ENCODE data around the gene HSPBAP1.
"Not testable (repeated sequence)": the region's sequence is repeated elsewhere in the genome, so short reads cannot be mapped to it uniquely, and the experiment has no call there.

Gene HSPBAP1

GRCh38 chr3:122748347-122748746 lies 45.3 kb downstream of the HSPBAP1 start:
- POLR2A ChIA-PET, result no interaction called here
- no peak for TF ChIP-seq CTCF (IDR thresholded peaks at IDR 0.05; ENCODE audit: control extremely low read depth, extremely low read depth, low read depth, missing control alignments)
- no peak for DNase-seq (ENCODE audit: extremely low spot score)
- CTCF ChIA-PET, result no interaction called here

- POLR2A ChIA-PET; CTCF ChIA-PET; DNase-seq (ENCODE audit: extremely low spot score): not testable (repeated sequence)
Measured at GRCh38 chr3:122747295-122747694, 46.3 kb downstream of the HSPBAP1 start.

- POLR2A ChIA-PET, result no interaction called here
Measured at GRCh38 chr3:122745369-122746021, 48.1 kb downstream of the HSPBAP1 start.

GRCh38 chr3:122743581-122744120 lies 50.0 kb downstream of the HSPBAP1 start:
- ChIA-PET CTCF (interaction anchor here (1.4 to 3.3 kb wide), 2 partner anchors 12 to 13 kb away, joined by 6 to 19 read pairs; no protein-coding TSS in a partner anchor), POLR2A (no interaction called here)
- no peak for DNase-seq (ENCODE audit: extremely low spot score)
- no peak for TF ChIP-seq CTCF (IDR thresholded peaks at IDR 0.05; ENCODE audit: control extremely low read depth, extremely low read depth, low read depth, missing control alignments)

More at GRCh38 chr3:122745369-122746021, 48.1 kb downstream of the HSPBAP1 start:
- no peak for DNase-seq (ENCODE audit: extremely low spot score)
- no peak for TF ChIP-seq CTCF (IDR thresholded peaks at IDR 0.05; ENCODE audit: control extremely low read depth, extremely low read depth, low read depth, missing control alignments)
- CTCF ChIA-PET, result interaction anchor here (1.9 to 3.3 kb wide), 2 partner anchors 10 to 14 kb away, joined by 6 to 19 read pairs; no protein-coding TSS in a partner anchor

GRCh38 chr3:122742234-122742633 lies 51.4 kb downstream of the HSPBAP1 start:
- no peak for TF ChIP-seq CTCF (IDR thresholded peaks at IDR 0.05; ENCODE audit: control extremely low read depth, extremely low read depth, low read depth, missing control alignments)
- CTCF ChIA-PET, result no interaction called here
- no peak for DNase-seq (ENCODE audit: extremely low spot score)
- POLR2A ChIA-PET, result no interaction called here

GRCh38 chr3:122739172-122739571 lies 54.5 kb downstream of the HSPBAP1 start:
- CTCF ChIA-PET, result no interaction called here
- DNase-seq (ENCODE audit: extremely low spot score), result no peak
- TF ChIP-seq CTCF (IDR thresholded peaks at IDR 0.05; ENCODE audit: control extremely low read depth, extremely low read depth, low read depth, missing control alignments), result no peak
- POLR2A ChIA-PET, result no interaction called here

- CTCF ChIA-PET, result interaction anchor here (2.6 kb wide), 1 partner anchor 17 kb away, joined by 6 read pairs; no protein-coding TSS in a partner anchor
- DNase-seq (ENCODE audit: extremely low spot score); POLR2A ChIA-PET: not testable (repeated sequence)
Measured at GRCh38 chr3:122732682-122733525, 60.7 kb downstream of the HSPBAP1 start.
